ENCODE results near the gene APAF1.

Gene APAF1

GRCh38 chr12:98669751-98670150 is 24.7 kb downstream of the APAF1 start:
- no peak for DNase-seq

- DNase-seq, result no peak
Measured at GRCh38 chr12:98671459-98671858, 26.4 kb downstream of the APAF1 start.

- no peak for DNase-seq
Measured at GRCh38 chr12:98674841-98675240, 29.8 kb downstream of the APAF1 start.

DNA sequence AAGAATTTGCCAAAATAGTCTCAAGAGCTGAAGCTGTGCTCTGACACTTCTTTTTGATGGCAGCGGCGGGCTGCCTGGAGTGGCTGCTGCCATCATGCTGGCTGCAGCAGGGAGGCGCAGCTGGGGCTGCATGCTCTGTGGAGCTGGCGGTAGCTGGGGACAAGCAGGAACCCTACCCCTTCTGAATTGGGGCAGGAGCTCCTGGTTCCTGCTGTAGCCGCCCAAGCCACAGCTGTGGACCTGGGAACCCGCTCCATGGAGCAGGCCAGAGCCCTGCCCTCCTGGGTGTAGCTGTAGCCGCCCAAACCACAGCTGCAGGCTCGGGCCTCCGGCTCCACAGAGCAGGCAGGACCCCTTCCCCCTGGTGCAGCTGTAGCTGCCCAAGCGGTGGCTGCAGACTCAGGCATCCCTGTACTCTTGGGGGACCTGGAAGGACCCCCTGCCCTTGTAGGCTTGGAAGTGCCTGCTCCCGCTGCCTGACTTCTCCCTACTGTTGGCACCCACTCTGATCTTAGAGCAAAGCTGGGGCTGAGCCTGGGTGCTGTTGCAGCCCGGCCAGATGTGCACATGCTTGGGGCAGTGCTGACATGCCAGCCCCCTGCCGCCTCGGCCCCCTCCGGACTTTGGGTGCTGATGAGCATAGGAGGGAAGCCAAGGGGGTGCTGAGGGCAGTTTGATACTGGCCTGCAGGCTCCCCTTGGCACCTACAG is 33.3 kb downstream of the APAF1 start:
- DNase-seq, result no peak

- DNase-seq, result no peak
Measured at GRCh38 chr12:98678946-98679610, 34.0 kb downstream of the APAF1 start.

DNA sequence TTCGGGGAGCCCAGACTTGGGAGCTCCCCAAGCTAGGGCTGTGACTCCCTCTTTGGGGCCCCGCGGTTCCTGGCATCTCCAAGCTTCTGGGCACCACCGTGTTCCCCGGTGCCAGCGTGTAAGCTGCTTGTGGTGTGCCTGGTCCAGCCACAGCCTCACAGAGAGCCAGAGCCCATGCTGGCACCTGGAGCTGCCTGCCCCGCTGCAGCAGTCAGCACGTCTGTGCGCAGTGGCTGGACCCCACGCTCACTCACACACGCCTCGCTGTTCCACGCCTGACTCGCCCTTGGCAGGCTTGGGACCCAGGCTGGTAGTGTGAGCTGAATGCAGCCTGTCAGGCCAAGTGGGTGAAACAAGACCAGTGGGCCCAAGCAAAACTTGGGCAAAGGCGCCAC is 34.5 kb downstream of the APAF1 start:
- no peak for DNase-seq

- no peak for DNase-seq
Measured at GRCh38 chr12:98684199-98684598, 39.1 kb downstream of the APAF1 start.

GRCh38 chr12:98686603-98687002 is 41.5 kb downstream of the APAF1 start:
- no peak for DNase-seq

DNA sequence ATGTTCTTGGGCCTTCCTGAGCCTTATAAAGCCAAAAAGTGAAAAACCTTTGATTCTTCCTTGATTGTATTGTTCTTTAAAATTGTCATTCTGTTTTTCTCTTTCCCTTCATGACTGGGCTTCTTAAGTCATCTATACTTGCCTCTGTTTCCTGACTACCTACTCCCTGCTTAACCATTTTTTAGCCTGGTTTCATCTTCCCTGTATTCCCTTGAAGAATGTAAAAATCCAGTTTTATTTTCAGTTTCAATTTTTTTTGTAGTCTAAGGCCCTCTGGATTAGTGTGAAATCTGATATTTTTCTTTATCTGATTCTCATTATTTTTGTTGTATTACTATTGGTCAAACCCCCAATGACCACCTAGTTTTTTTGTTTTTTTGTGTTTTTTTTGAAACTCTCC is 46.3 kb downstream of the APAF1 start:
- DNase-seq, result no peak

GRCh38 chr12:98696036-98696646 is 51.1 kb downstream of the APAF1 start:
- no peak for DNase-seq

DNA sequence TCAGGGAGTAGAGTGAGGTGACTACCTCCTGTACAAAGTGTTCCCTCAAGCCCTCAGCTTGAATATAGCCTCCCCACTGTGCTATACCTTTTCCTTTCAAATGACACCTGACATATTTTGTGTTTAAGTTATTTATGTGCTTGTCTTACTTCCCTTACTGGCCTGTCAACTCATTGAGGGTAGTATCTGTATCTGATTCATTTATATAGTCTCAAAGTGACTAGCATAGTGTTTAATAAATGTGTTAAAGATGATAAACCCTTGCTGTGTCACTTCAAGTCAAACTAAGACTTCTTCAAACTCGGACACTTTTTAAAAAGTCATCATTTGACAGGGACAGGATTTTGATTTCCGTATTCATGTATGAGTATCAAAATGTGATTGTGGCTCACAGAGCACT is 52.1 kb downstream of the APAF1 start:
- no peak for DNase-seq

- peak; percentile 31 for DNase-seq
Measured at GRCh38 chr12:98698603-98699463, 53.7 kb downstream of the APAF1 start.

DNA sequence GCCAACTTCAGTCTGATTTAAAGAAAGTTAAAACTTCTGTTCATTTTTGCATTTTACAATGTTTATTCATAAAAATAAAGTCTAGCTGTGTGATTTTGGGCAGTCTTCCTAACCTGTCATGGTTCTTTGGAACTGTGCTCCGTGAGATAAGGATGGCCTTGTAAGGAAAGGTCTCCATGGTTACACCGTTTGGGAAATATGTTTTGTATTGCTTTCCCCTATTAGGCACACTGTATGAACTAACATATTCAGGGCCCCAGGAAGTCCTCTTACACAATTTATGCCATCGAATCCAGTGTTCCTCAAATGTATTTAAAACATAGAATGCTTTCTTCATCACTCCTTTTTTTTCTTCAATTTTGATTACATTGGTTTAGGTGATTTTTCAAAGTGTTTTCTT is 54.5 kb downstream of the APAF1 start:
- DNase-seq, result no peak

DNA sequence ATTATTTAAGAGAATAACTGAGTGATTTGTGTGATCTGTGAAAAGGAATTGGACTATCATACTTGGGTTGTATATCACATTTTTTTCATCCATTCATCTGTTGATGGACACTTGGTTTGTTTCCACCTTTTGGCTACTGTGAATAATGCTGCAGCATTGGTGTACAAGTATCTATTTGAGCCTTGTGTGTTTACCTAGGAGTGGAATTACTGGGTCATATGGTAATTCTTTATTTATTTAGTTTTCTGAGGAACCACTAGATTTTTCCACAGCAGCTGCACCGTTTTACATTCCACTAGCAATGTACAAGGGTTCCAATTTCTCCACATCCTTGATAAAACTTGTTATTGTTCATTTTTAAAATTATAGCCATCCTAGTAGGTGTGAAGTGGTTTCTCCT is 56.1 kb downstream of the APAF1 start:
- DNase-seq, result no peak

- no peak for DNase-seq
Measured at GRCh38 chr12:98709022-98709421, 63.9 kb downstream of the APAF1 start.

DNA sequence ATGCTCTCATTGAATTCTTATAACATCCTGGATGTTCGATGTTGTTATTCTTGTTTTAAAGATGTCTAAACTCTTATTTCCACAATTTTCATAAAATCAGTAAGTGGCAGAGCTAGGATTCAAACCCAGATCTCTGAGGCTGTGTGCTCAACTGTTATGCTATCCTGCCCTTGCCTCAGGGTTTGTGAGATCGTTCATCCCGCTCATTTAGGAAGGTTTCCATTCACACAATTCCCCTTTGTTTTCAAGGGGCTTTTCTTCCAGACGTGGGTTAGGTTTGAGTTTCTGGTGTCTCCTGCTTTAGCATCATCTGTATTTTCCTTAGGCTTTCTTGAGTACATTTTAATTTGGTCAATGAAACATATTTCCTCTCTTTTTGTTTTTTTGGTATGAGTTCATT is 69.3 kb downstream of the APAF1 start:
- no peak for DNase-seq

DNA sequence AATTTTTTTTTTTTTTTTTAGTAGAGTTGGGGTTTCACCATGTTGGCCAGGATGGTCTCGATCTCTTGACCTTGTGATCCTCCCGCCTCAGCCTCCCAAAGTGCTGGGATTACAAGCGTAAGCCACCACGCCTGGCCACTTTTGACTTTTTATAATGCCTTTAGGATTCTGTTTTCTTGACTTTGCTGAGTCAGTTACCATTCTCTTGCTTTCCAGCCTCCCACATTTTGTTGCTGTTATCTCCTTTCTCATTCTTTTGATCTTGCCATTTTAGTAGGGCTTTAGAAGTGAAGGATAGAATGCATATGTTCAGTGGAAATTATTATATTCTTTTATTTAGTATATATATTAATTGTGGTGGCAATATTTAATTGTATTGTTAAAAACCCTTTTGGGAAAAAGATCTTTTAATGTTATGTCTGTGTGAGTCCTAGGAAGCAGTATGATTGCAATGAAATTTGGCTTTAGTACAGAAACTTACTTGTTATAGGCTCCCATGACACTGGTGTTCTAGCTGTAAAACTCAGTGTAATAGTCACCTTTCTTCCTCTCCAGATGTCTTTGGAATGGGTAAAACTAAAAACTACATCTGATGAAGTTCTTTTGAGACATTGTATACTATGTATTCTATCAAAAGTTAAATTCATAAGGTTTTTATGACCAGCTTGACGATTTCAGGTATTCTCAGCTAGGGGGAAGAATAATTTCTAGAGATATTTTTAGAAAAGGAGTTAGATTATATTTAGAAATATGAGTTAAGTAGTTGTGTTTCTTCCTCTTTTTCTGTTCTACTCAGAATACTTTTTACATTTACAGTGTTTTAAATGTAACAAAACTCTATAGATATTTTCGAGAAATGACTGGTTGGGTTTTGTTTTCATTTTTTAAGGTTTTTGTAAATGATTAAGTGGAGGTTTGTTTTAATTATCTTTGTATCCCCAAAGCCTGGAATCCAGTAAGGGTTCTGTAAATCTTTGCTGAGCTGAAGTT is 74.7 kb downstream of the APAF1 start:
- DNase-seq, result no peak

GRCh38 chr12:98721204-98721702 is 76.2 kb downstream of the APAF1 start:
- DNase-seq, result no peak

DNA sequence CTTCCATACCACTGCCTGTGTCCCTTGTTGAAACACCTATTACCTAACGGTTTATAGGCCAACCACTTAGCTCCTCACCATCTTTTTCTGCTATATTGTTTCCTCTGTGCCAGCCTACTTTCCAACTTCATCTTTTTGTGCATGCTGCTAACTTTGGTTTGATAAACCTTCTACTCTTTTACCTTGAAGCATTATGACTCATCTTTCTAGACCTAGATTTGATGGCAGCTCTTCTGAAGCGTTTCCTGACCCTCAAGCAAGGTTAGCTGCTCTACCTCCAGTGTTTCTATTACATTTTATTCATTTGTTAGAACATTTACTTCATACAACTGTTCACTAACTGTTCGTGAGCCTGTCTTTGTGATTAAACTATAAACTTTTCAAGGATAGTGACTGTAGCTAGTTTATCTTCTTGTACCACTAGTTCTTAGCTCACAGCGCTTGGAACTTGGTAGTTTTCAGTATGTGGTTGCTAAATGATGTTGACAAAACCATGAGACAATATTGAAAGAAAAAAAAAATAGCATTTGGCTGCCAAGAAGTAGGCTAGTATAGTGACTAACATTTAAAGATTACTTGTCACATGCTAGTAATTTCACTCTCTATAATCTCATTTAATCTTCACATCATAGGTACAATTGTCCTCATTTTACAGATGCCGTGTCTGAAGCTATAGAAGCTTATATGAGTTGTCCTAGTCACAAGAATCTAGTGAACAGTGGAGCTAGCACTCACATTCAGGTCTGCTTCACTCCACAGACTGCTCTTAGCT is 79.5 kb downstream of the APAF1 start:
- DNase-seq, result no peak

DNA sequence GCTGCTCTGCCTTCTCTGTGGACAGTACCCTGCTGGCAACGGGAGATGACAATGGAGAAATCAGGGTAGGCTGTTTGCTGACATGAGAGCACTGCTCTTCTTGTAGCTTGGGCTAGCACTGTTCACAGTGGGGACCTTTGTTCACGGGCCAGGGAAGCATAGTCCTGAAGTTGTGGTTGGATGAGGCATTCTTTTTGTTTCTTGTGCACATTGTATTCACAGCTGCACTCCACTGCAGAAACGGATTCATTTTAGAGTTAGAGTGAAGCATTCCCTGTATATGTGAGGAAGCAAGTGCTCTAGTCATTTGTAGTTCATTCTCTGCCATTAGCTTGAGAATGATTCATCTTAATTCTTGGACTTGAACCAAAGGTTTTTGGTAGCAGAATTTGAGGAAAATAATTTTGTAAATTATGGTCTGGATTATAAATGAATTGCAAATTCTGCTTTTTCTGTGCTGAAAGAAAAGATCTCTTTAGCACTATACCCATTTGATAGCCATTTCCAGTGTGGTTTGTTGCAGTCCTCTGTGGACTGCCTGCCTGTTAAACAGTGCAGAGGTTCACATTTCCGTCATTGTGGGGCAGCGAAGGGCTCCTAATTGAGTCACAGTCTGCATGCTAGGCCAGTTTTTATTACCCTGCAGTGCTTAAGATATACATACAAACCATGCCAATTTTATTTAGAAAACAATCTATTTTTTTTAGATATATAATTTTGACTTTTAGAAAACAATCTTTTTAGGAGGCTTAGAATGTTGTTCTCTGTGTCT is 80.6 kb downstream of the APAF1 start:
- DNase-seq, result no peak

All from NCI-H510A (cell line).